ENCODE results near the gene RIMBP2.

The RIMBP2 gene

DNA sequence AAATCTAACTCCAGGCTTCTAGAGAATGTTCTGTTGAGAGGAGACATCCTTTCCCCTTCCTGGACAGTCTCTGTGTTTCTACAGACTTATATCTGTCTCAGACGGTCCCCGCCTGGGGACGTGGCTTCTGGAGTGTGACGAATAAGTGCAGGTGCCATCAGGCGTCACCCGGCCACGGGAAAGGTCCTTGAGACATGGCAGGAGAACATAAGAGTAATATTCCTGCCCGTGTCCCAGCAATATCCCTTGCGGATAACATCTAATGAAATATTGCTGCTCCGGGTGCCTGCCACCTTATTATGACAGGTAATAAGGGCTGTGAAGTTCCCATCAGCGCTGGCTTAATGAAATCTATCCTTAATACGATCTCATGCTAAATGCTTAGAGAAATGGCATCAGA lies 238.8 kb downstream of the RIMBP2 start:
- TF ChIP-seq, protein P1, sequence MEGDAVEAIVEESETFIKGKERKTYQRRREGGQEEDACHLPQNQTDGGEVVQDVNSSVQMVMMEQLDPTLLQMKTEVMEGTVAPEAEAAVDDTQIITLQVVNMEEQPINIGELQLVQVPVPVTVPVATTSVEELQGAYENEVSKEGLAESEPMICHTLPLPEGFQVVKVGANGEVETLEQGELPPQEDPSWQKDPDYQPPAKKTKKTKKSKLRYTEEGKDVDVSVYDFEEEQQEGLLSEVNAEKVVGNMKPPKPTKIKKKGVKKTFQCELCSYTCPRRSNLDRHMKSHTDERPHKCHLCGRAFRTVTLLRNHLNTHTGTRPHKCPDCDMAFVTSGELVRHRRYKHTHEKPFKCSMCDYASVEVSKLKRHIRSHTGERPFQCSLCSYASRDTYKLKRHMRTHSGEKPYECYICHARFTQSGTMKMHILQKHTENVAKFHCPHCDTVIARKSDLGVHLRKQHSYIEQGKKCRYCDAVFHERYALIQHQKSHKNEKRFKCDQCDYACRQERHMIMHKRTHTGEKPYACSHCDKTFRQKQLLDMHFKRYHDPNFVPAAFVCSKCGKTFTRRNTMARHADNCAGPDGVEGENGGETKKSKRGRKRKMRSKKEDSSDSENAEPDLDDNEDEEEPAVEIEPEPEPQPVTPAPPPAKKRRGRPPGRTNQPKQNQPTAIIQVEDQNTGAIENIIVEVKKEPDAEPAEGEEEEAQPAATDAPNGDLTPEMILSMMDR (IDR thresholded peaks at IDR 0.05; ENCODE audit: borderline replicate concordance, control extremely low read depth, extremely low read depth, insufficient read depth, missing control alignments) = no peak
- in situ Hi-C loops (cut with MboI; ENCODE audit: low sequenced_read_pairs, unreplicated experiment) = no loop called here
- DNase-seq (ENCODE audit: low spot score) = no peak

DNA sequence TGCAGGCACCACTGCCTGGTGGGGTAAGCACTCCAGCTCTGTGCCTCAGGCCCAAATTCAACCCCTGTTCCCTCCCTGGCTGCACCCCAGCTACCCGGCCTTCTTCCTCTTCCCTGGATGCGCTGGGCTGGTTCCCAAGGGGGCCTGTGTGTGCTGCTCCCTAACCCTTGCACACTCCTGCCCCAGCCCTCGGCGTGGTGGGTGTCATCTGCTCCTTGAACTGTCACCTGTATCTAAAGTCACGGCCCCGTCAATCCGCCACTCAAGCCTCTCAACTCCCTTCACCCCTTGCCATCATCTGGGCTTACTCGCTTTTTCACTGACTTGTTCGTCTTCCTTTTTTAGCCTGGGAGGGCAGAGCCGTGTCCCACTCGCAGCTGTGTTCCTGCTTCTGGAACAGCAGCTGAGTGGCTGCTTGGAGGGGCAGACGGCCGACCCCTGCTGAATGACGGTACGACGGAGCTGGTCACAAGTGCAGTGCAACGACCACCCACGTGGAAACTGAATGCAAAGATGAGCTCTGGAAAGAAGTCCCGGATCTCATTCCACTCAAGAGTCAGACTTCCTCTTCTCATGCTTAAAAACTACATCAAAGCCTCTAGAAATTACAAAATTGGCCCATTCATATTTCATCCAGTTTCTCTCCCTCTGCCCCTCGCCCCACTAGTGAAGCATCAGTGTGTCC lies 239.5 kb downstream of the RIMBP2 start:
- DNase-seq (ENCODE audit: low spot score) = no peak
- in situ Hi-C loops (cut with MboI; ENCODE audit: low sequenced_read_pairs, unreplicated experiment) = no loop called here
- TF ChIP-seq, protein P1 (IDR thresholded peaks at IDR 0.05; ENCODE audit: borderline replicate concordance, control extremely low read depth, extremely low read depth, insufficient read depth, missing control alignments) = no peak

DNA sequence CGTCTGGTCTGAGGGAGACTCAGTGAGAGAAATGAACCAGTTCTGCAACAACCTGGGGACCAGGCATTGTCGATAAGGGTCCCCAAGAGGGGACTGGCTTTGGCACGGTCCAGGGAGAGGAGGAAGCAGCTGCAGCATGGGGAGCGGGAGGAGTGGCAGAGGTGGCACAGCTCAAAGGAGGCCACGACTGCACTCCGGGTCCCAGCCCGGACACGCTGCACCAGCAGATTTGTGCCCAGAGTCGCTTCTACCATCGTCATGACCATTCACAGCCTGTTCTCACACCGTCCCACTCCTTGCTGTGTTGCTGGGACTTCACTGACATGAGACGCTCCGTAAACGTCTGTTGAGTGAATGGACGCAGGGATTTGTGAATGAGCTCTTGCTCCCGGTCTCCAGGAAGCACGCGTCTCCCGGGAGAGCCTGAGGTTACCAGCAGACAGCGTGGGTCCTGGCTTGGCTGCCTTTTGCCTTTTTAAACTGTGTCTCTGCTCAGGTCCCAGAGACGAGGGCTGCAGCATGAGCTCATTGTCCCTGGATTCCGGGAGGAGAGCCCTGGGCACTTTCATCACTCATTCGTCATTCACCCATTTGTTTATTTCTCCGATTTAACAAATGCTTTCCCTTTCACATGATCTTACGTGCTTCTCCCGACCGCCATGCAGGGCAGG lies 241.4 kb downstream of the RIMBP2 start:
- in situ Hi-C loops (cut with MboI; ENCODE audit: low sequenced_read_pairs, unreplicated experiment) = no loop called here
- TF ChIP-seq, protein P1 (IDR thresholded peaks at IDR 0.05; ENCODE audit: borderline replicate concordance, control extremely low read depth, extremely low read depth, insufficient read depth, missing control alignments) = no peak

DNA sequence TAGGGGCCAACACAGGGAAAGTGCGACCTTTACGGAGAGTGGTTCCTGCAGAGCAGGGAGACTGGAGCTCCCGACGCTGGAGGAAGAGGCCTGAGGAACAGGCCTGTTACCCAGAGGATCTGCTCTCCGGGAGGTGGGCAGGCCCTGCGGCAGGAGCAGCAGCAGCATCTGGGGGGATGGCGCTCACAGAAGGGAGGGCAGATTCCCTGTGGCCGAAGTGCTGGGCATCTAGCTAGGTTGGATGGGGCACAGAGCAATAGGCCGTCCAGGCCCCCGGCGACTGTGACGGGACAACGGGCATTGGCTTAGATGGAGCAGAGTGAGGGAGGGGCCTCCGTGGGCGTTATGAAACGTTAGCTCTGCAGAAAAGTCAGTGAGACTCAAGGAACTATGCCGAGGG lies 242.8 kb downstream of the RIMBP2 start:
- TF ChIP-seq, protein P1 (IDR thresholded peaks at IDR 0.05; ENCODE audit: borderline replicate concordance, control extremely low read depth, extremely low read depth, insufficient read depth, missing control alignments) = no peak
- in situ Hi-C loops (cut with MboI; ENCODE audit: low sequenced_read_pairs, unreplicated experiment) = no loop called here
- DNase-seq (ENCODE audit: low spot score) = no peak

More for the DNA sequence above, 241.4 kb downstream of the RIMBP2 start:
- DNase-seq (ENCODE audit: low spot score) = no peak

DNA sequence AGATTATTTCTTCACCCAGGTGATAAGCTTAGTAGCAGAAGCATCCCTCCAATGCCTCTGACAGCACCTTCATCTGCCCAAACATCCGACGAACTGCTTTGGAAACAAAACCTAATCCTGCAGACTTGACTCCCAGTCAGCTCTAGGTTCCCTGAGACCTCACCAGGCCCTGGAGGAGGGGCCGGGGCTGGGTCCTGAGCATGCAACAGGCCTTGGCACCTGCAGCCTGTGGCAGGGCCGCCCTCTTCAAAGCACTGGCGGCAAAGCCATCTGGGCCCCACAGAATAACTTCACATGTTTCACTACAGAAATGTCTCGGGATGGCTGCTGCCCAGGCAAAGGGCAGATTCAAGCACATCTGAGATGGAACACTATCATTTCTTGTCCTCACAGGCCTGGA lies 245.1 kb downstream of the RIMBP2 start:
- in situ Hi-C loops (cut with MboI; ENCODE audit: low sequenced_read_pairs, unreplicated experiment) = no loop called here
- no peak for DNase-seq (ENCODE audit: low spot score)
- TF ChIP-seq, protein P1 (IDR thresholded peaks at IDR 0.05; ENCODE audit: borderline replicate concordance, control extremely low read depth, extremely low read depth, insufficient read depth, missing control alignments) = no peak

DNA sequence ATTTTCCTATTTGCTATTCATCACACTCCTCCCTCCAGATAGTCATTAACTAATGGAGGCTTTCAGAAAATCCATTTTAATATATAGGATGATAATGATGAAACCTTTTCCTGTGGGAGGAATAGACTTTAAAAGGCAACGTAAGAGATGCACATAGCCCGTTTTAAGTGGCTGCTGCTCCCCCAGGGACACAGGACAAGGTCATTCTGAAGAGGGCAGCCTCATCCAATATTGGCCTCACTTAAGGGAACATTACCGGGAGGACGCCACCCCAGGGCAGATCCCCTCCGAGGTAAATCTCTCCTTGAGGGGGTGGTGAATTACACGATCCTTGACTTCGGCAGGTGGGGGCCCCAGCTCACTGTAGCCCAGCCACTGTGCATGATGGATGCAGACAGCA lies 246.5 kb downstream of the RIMBP2 start:
- TF ChIP-seq, protein P1 (IDR thresholded peaks at IDR 0.05; ENCODE audit: borderline replicate concordance, control extremely low read depth, extremely low read depth, insufficient read depth, missing control alignments) = no peak
- no peak for DNase-seq (ENCODE audit: low spot score)
- in situ Hi-C loops (cut with MboI; ENCODE audit: low sequenced_read_pairs, unreplicated experiment) = no loop called here
